ENCODE measurements around the gene CD99.
"Not testable (repeated sequence)": the region's sequence is repeated elsewhere in the genome, so short reads cannot be mapped to it uniquely, and the experiment has no call there.

Gene CD99

DNA sequence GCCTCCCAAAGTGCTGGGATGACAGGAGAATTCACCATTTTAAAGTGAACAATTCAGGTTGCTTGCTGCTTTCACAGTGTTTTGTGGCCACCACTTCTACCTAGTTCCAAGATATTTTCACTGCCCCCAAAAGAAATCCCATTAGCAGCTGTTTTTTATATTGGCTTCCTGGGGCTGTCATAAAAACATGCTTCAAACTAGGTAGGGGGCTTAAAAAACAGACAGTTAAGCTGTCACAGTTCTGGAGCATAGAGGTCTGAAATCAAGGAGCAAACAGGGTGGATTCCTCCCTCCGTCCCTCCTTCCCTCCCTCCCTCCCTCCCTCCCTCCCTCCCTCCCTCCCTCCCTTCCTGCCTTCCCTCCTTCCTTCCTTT, 57.7 kb downstream of the CD99 start:
- Histone ChIP-seq H2AFZ (ENCODE audit: low read depth, low read length) (no peak overlapping the region), H3K4me1 (ENCODE audit: control insufficient read depth, insufficient read depth, low read depth, low read length) (peaks cover 5% of the 10 kb centered on the region), H3K4me3 (ENCODE audit: insufficient read depth in 1 of 2, low read depth in 1 of 2, low read length in 2 of 2) (no peak overlapping the region), H3K27ac (ENCODE audit: low read length, poor library complexity, severe bottlenecking) (no peak overlapping the region), H3K4me2 (ENCODE audit: low read length, poor library complexity, severe bottlenecking) (no peak overlapping the region), H3K27me3 (ENCODE audit: control insufficient read depth in 1 of 2, insufficient read depth in 1 of 2, low read length in 2 of 2) (no peaks in the 10 kb centered on the region), H2BK120ac (ENCODE audit: low read depth, low read length) (no peak overlapping the region), H3K4ac (ENCODE audit: low read depth in 1 of 2, low read length in 2 of 2) (no peak overlapping the region), H3K79me1 (replicated peaks; ENCODE audit: low read length, poor library complexity, severe bottlenecking) (no peaks in the 10 kb centered on the region), H2BK15ac (ENCODE audit: low read depth, poor library complexity, severe bottlenecking) (no peak overlapping the region), H3K18ac (ENCODE audit: low read depth in 1 of 2, low read length in 2 of 2) (no peak overlapping the region), H3K36me3 (ENCODE audit: control insufficient read depth in 1 of 2, insufficient read depth in 2 of 2, low read depth in 1 of 2, low read length in 2 of 2) (peaks cover 0 to 7% of the 10 kb centered on the region in 2 experiments), H2BK12ac (ENCODE audit: low read length in 2 of 2) (no peak overlapping the region), H3K23ac (ENCODE audit: low read length in 2 of 2) (no peak overlapping the region), H4K91ac (ENCODE audit: low read length) (no peak overlapping the region), H3K9me3 (ENCODE audit: control insufficient read depth, low read length) (no peaks in the 10 kb centered on the region), H3K9ac (ENCODE audit: low read length) (peak overlapping the region; percentile 14), H4K8ac (ENCODE audit: low read length) (no peak overlapping the region), H3K14ac (ENCODE audit: low read length in 2 of 2) (no peak overlapping the region), H2AK5ac (ENCODE audit: low read length, severe bottlenecking) (no peak overlapping the region), H2BK5ac (ENCODE audit: low read depth, low read length, poor library complexity, severe bottlenecking) (no peak overlapping the region)
- 69% methylated on average over 1 of the region's 1 CpG for WGBS
- DNase-seq = no peak

DNA sequence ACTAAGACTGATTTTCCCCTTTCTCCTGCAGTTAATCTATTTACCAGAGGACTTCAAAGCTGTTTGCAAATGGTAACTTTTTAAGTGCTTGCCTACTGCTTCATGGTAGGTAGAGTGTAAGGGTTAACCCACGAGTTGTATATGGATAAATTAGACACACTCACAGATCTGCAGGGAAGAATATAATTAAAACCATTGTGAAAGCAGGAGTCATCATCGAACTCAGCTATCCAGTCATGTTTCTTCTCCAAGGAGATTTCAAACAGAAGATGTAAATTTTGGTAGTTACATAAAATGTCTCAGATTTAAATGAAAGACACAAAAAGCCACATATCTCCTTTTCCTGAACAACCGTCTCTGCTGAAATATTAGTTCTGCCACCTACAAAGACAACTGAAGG, 60.2 kb downstream of the CD99 start:
- Histone ChIP-seq H3K27ac (ENCODE audit: low read length, poor library complexity, severe bottlenecking) (no peak overlapping the region), H2AK5ac (ENCODE audit: low read length, severe bottlenecking) (no peak overlapping the region), H3K18ac (ENCODE audit: low read depth in 1 of 2, low read length in 2 of 2) (no peak overlapping the region), H3K4me1 (ENCODE audit: control insufficient read depth, insufficient read depth, low read depth, low read length) (peaks cover 5% of the 10 kb centered on the region), H2BK5ac (ENCODE audit: low read depth, low read length, poor library complexity, severe bottlenecking) (no peak overlapping the region), H3K36me3 (ENCODE audit: control insufficient read depth in 1 of 2, insufficient read depth in 2 of 2, low read depth in 1 of 2, low read length in 2 of 2) (peaks cover 0 to 6% of the 10 kb centered on the region in 2 experiments), H3K14ac (ENCODE audit: low read length in 2 of 2) (no peak overlapping the region), H2AFZ (ENCODE audit: low read depth, low read length) (no peak overlapping the region), H3K9ac (ENCODE audit: low read length) (peak overlapping the region; percentile 97), H3K9me3 (ENCODE audit: control insufficient read depth, low read length) (no peaks in the 10 kb centered on the region), H3K4me2 (ENCODE audit: low read length, poor library complexity, severe bottlenecking) (no peak overlapping the region), H3K4ac (ENCODE audit: low read depth in 1 of 2, low read length in 2 of 2) (no peak overlapping the region), H3K27me3 (ENCODE audit: control insufficient read depth in 1 of 2, insufficient read depth in 1 of 2, low read length in 2 of 2) (no peaks in the 10 kb centered on the region), H2BK120ac (ENCODE audit: low read depth, low read length) (no peak overlapping the region), H2BK15ac (ENCODE audit: low read depth, poor library complexity, severe bottlenecking) (no peak overlapping the region), H2BK12ac (ENCODE audit: low read length in 2 of 2) (no peak overlapping the region), H3K23ac (ENCODE audit: low read length in 2 of 2) (no peak overlapping the region), H3K79me1 (replicated peaks; ENCODE audit: low read length, poor library complexity, severe bottlenecking) (no peaks in the 10 kb centered on the region), H3K4me3 (ENCODE audit: insufficient read depth in 1 of 2, low read depth in 1 of 2, low read length in 2 of 2) (peak overlapping the region in 1 of 2 experiments; percentile 81), H4K91ac (ENCODE audit: low read length) (no peak overlapping the region), H4K8ac (ENCODE audit: low read length) (no peak overlapping the region)
- no peak for DNase-seq
- WGBS = 88% methylated on average over 1 of the region's 3 CpGs

DNA sequence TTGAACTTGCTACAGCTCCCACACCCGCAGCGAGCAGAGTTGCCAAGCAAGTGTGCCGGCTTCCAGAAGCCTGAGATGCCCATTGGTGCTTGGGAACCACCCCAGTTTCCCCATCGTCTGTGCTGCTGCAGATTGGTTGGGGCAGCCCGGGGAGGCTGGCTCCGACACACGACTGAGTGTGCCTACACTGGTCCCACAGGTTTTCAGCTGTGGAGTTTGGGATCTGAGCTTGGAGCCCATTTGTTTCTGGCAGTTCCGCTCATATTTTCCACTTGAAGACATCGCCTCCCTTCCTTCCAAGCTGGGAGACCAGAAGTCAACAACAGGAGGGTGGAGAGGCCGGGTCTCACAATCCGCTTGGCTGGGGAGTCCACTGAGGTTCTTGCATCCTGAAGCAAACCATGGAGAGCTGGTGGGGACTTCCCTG, 60.8 kb downstream of the CD99 start, which contains the start of gene XG:
XG (plus strand) TSS at position 167 of the 427 bp plus-strand sequence; CDS start at position 402, 235 bp downstream.
- H4K91ac ChIP-seq (ENCODE audit: low read length); H2BK15ac ChIP-seq (ENCODE audit: low read depth, poor library complexity, severe bottlenecking); H3K9me3 ChIP-seq (ENCODE audit: control insufficient read depth, low read length); H3K27ac ChIP-seq (ENCODE audit: low read length, poor library complexity, severe bottlenecking); DNase-seq; H4K8ac ChIP-seq (ENCODE audit: low read length); H2BK120ac ChIP-seq (ENCODE audit: low read depth, low read length); H3K23ac ChIP-seq (ENCODE audit: low read length in 2 of 2); H2AFZ ChIP-seq (ENCODE audit: low read depth, low read length); H2BK5ac ChIP-seq (ENCODE audit: low read depth, low read length, poor library complexity, severe bottlenecking); H3K4ac ChIP-seq (ENCODE audit: low read depth in 1 of 2, low read length in 2 of 2); H2AK5ac ChIP-seq (ENCODE audit: low read length, severe bottlenecking); H3K4me2 ChIP-seq (ENCODE audit: low read length, poor library complexity, severe bottlenecking); H3K14ac ChIP-seq (ENCODE audit: low read length in 2 of 2); H3K18ac ChIP-seq (ENCODE audit: low read depth in 1 of 2, low read length in 2 of 2); H3K4me1 ChIP-seq (ENCODE audit: control insufficient read depth, insufficient read depth, low read depth, low read length); H3K36me3 ChIP-seq (ENCODE audit: control insufficient read depth in 1 of 2, insufficient read depth in 2 of 2, low read depth in 1 of 2, low read length in 2 of 2); H2BK12ac ChIP-seq (ENCODE audit: low read length in 2 of 2); H3K79me1 ChIP-seq (replicated peaks; ENCODE audit: low read length, poor library complexity, severe bottlenecking); H3K27me3 ChIP-seq (ENCODE audit: control insufficient read depth in 1 of 2, insufficient read depth in 1 of 2, low read length in 2 of 2): not testable (repeated sequence)
- peak within 1 kb of the TSS; percentile 97 for H3K9ac ChIP-seq (ENCODE audit: low read length)
- WGBS = 88% methylated on average over 11 of the region's 11 CpGs
- H3K4me3 ChIP-seq (ENCODE audit: insufficient read depth in 1 of 2, low read depth in 1 of 2, low read length in 2 of 2) = peak within 1 kb of the TSS in 1 of 2 experiments; percentile 81

DNA sequence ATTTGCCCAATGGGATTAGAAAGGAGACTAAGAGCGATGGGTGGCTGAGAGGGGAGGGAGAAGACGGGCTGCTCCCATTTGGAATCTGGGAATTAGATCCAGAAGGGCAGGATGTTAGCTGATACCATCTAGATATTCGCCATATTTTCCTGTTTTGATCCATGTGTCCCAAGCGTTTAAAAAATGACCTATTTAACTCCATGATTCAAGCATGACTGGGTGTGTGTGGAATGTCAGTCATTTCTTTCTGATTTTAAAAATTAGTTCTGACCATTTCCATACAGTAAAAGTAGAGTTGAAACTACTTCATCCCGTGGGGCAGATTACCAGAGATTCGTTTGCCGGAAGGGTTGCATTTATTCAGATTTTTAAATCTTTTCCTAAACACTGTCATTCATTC, 61.3 kb downstream of the CD99 start:
- H3K18ac ChIP-seq (ENCODE audit: low read depth in 1 of 2, low read length in 2 of 2); H2AFZ ChIP-seq (ENCODE audit: low read depth, low read length); H3K23ac ChIP-seq (ENCODE audit: low read length in 2 of 2); H2BK5ac ChIP-seq (ENCODE audit: low read depth, low read length, poor library complexity, severe bottlenecking); H3K14ac ChIP-seq (ENCODE audit: low read length in 2 of 2); H3K4me2 ChIP-seq (ENCODE audit: low read length, poor library complexity, severe bottlenecking); H4K91ac ChIP-seq (ENCODE audit: low read length); H2BK12ac ChIP-seq (ENCODE audit: low read length in 2 of 2); H3K4ac ChIP-seq (ENCODE audit: low read depth in 1 of 2, low read length in 2 of 2); H3K79me1 ChIP-seq (replicated peaks; ENCODE audit: low read length, poor library complexity, severe bottlenecking); H4K8ac ChIP-seq (ENCODE audit: low read length); H3K9me3 ChIP-seq (ENCODE audit: control insufficient read depth, low read length); H2BK120ac ChIP-seq (ENCODE audit: low read depth, low read length); H3K4me1 ChIP-seq (ENCODE audit: control insufficient read depth, insufficient read depth, low read depth, low read length); H2BK15ac ChIP-seq (ENCODE audit: low read depth, poor library complexity, severe bottlenecking); DNase-seq; H3K27ac ChIP-seq (ENCODE audit: low read length, poor library complexity, severe bottlenecking); H2AK5ac ChIP-seq (ENCODE audit: low read length, severe bottlenecking); H3K27me3 ChIP-seq (ENCODE audit: control insufficient read depth in 1 of 2, insufficient read depth in 1 of 2, low read length in 2 of 2): not testable (repeated sequence)
- 92% methylated on average over 3 of the region's 7 CpGs for WGBS
- peaks cover 0 to 13% of the 10 kb centered on the region in 2 experiments for H3K36me3 ChIP-seq (ENCODE audit: control insufficient read depth in 1 of 2, insufficient read depth in 2 of 2, low read depth in 1 of 2, low read length in 2 of 2)
- peak overlapping the region in 1 of 2 experiments; percentile 81 for H3K4me3 ChIP-seq (ENCODE audit: insufficient read depth in 1 of 2, low read depth in 1 of 2, low read length in 2 of 2)
- H3K9ac ChIP-seq (ENCODE audit: low read length) = peak overlapping the region; percentile 97
